Dendritic cell treated with granulocyte-macrophage colony-stimulating factor and Interleukin-4, amounts not matched to agents 40 ng/mL and 50 ng/mL, for 4 days (primary cell): ENCODE data around the gene CDKN2B-AS1.

Experiments used
- H3K27ac Mint-ChIP-seq: one replicate; pipeline ENCODE4 v1.8.0; 2022; ENCODE audit warnings: mild to moderate bottlenecking, mixed read lengths
- H3K27me3 Mint-ChIP-seq: one replicate; pipeline ENCODE4 v1.8.0; 2022; ENCODE audit warnings: mild to moderate bottlenecking, mixed read lengths
- H3K36me3 Mint-ChIP-seq: one replicate; pipeline ENCODE4 v1.8.0; 2022; ENCODE audit warnings: low read depth, mixed read lengths
- H3K4me1 Mint-ChIP-seq: one replicate; pipeline ENCODE4 v1.8.0; 2022; ENCODE audit warnings: low read depth, mixed read lengths
- H3K4me3 Mint-ChIP-seq: one replicate; pipeline ENCODE4 v1.8.0; 2022; ENCODE audit warnings: mild to moderate bottlenecking, moderate library complexity, mixed read lengths
- H3K9me3 Mint-ChIP-seq: one replicate; pipeline ENCODE4 v1.8.0; 2022; ENCODE audit warnings: mixed read lengths
- intact Hi-C: fragments of 100-400 bp; cut with micrococcal nuclease; formaldehyde crosslinking; loops from one replicate; pipeline ENCODE4 v1.15.0; 2022

CDKN2B-AS1 gene

DNA sequence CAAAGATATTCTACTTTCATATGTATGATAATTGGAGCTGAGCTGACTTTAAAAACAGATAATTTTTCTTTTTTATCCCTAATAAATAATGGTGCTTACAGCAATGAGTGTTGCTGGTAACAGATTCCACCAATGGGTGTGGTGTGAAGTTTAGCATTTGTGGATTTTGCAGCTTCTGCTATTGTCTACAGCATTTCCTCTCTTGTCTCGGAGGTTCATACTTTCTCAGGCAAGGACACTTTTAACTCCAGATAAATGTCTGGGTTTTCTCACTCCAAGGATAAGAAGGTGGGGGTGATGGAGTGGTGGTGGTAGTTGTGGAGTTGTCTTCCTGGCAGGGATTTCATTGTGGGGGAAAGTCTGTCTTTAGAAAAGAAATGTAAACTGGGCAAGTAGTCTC is 134.5 kb downstream of the CDKN2B-AS1 start:
- peaks cover 39% of the 10 kb centered on the region for H3K27me3 Mint-ChIP-seq
- H3K4me1 Mint-ChIP-seq, result peaks cover 7% of the 10 kb centered on the region
- no peaks in the 10 kb centered on the region for H3K36me3 Mint-ChIP-seq
- no peak overlapping the region for H3K27ac Mint-ChIP-seq
- no peak overlapping the region for H3K4me3 Mint-ChIP-seq
- intact Hi-C loops, result loop anchor here (5.0 kb wide), 1 partner anchor 98 kb away; no protein-coding TSS in a partner anchor
- H3K9me3 Mint-ChIP-seq, result no peaks in the 10 kb centered on the region

DNA sequence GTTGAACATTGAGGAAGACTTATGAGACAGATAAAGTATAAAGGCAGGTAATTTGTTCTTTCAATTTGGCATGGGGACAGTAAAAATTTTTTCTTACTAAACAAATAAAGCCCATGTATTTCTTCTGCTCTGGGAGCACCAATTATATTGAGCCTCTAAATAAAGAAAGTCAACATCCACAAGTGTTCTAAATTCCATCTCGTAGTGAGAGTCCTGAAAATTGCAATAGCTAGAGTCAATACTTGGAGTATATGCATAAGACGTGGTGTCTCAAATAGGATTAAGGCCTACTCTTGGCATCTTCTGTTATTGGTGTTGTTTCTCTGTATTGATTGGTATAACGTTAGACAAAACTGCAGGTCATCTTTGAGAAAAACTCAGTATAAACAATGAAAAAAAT is 135.0 kb downstream of the CDKN2B-AS1 start:
- Mint-ChIP-seq H3K9me3 (no peaks in the 10 kb centered on the region), H3K27ac (no peak overlapping the region), H3K4me3 (no peak overlapping the region), H3K36me3 (no peaks in the 10 kb centered on the region), H3K27me3 (peaks cover 42% of the 10 kb centered on the region), H3K4me1 (peaks cover 7% of the 10 kb centered on the region)
- intact Hi-C loops, result loop anchor here (5.0 kb wide), 1 partner anchor 98 kb away; no protein-coding TSS in a partner anchor

DNA sequence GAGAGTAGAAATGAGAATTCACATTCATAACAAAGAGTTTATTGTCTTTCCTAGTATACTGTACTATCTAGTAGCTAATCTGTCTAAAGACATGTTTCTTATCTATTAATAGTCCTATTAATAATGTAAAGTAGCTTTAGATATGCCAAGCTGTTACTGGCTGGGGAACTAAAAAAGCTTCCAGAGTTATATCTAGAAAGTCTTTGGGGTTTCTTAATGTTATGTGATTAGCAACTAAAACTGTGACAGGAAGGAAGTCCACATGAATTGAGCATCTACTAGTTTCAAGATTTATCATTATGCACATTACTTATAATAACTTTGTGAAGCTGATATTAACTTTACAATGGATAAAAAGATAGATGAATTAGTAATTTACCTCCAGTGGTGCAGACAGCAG is 137.2 kb downstream of the CDKN2B-AS1 start:
- H3K36me3 Mint-ChIP-seq, result no peaks in the 10 kb centered on the region
- H3K27ac Mint-ChIP-seq, result no peak overlapping the region
- peaks cover 12% of the 10 kb centered on the region for H3K4me1 Mint-ChIP-seq
- H3K4me3 Mint-ChIP-seq, result no peak overlapping the region
- H3K9me3 Mint-ChIP-seq, result no peaks in the 10 kb centered on the region
- peaks cover 42% of the 10 kb centered on the region for H3K27me3 Mint-ChIP-seq
- intact Hi-C loops, result no loop called here

DNA sequence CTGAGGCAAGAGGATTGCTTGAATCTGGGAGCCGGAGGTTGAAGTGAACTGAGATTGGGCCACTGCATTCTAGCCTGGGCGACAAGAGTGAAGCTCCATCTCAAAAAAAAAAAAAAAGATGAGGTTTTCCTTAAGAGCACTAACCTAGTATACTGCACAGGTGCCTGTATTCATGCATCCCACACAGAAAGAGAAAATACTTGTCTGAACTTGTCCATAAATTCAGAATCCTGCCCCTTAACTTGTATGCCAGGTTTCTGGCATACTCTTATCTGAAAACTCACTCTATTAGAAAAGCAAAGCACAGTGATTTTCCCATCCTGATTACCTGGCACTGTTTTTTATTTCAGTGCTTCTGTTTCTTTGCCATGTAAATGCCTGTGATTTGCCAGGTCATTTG is 139.8 kb downstream of the CDKN2B-AS1 start:
- Mint-ChIP-seq H3K9me3 (no peaks in the 10 kb centered on the region), H3K36me3 (no peaks in the 10 kb centered on the region), H3K4me3 (no peak overlapping the region), H3K27ac (no peak overlapping the region), H3K27me3 (peaks cover 41% of the 10 kb centered on the region), H3K4me1 (peaks cover 8% of the 10 kb centered on the region)
- intact Hi-C loops, result no loop called here

DNA sequence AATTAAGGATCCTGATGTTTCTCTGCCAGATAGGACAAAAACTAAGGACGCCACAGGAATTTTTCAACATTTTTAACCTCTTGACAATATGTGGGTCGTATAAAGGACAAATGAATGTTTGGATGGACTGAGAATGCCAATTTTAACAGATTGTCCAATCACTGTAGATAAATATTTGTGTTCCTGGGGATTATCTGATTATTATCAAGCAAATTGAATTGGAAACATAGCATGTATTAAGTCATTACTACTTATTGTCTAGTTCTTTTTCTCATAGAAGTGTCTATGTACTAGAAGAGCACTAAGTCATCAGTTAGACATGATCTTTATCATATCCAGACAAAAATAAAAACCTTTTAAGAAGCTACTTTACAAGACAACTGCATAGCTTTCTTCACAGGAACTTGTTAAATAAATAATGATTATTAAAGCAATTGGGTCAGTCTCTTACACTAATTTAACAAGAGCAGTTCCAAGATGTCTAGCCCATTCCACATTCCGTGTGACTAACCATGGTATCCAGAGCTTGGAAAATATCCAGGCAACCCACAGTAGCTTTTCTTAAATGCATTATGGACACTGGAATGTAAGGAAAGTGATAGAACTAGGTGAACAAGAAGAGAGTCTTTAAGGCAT is 142.0 kb downstream of the CDKN2B-AS1 start:
- Mint-ChIP-seq H3K4me3 (no peak overlapping the region), H3K27me3 (peaks cover 38% of the 10 kb centered on the region), H3K9me3 (no peaks in the 10 kb centered on the region), H3K4me1 (peaks cover 5% of the 10 kb centered on the region), H3K27ac (no peak overlapping the region), H3K36me3 (no peaks in the 10 kb centered on the region)
- intact Hi-C loops, result no loop called here

- intact Hi-C loops, result no loop called here
Observed at GRCh38 chr9:22138956-22139660, 144.5 kb downstream of the CDKN2B-AS1 start.

GRCh38 chr9:22141908-22142307 is 147.3 kb downstream of the CDKN2B-AS1 start:
- H3K27ac Mint-ChIP-seq, result no peak overlapping the region
- H3K27me3 Mint-ChIP-seq, result peaks cover 26% of the 10 kb centered on the region
- H3K9me3 Mint-ChIP-seq, result no peaks in the 10 kb centered on the region
- H3K36me3 Mint-ChIP-seq, result no peaks in the 10 kb centered on the region
- H3K4me1 Mint-ChIP-seq, result peaks cover 10% of the 10 kb centered on the region
- intact Hi-C loops, result loop anchor here (10.0 kb wide), 1 partner anchor 53 kb away; no protein-coding TSS in a partner anchor
- no peak overlapping the region for H3K4me3 Mint-ChIP-seq

More at GRCh38 chr9:22138956-22139660, 144.5 kb downstream of the CDKN2B-AS1 start:
- no peak overlapping the region for H3K4me3 Mint-ChIP-seq
- peaks cover 10% of the 10 kb centered on the region for H3K4me1 Mint-ChIP-seq
- no peak overlapping the region for H3K27ac Mint-ChIP-seq
- peaks cover 35% of the 10 kb centered on the region for H3K27me3 Mint-ChIP-seq
- H3K9me3 Mint-ChIP-seq, result no peaks in the 10 kb centered on the region
- H3K36me3 Mint-ChIP-seq, result no peaks in the 10 kb centered on the region

GRCh38 chr9:22142671-22143070 is 148.1 kb downstream of the CDKN2B-AS1 start:
- H3K36me3 Mint-ChIP-seq, result no peaks in the 10 kb centered on the region
- no peak overlapping the region for H3K27ac Mint-ChIP-seq
- no peaks in the 10 kb centered on the region for H3K9me3 Mint-ChIP-seq
- H3K4me1 Mint-ChIP-seq, result peaks cover 10% of the 10 kb centered on the region
- intact Hi-C loops, result loop anchor here (10.0 kb wide), 1 partner anchor 52 kb away; no protein-coding TSS in a partner anchor
- peaks cover 27% of the 10 kb centered on the region for H3K27me3 Mint-ChIP-seq
- no peak overlapping the region for H3K4me3 Mint-ChIP-seq

- peaks cover 30% of the 10 kb centered on the region for H3K27me3 Mint-ChIP-seq
- no peak overlapping the region for H3K4me3 Mint-ChIP-seq
- H3K36me3 Mint-ChIP-seq, result no peaks in the 10 kb centered on the region
- intact Hi-C loops, result loop anchor here (10.0 kb wide), 1 partner anchor 51 kb away; no protein-coding TSS in a partner anchor
- H3K9me3 Mint-ChIP-seq, result no peaks in the 10 kb centered on the region
- H3K27ac Mint-ChIP-seq, result no peak overlapping the region
- peaks cover 10% of the 10 kb centered on the region for H3K4me1 Mint-ChIP-seq
Observed at GRCh38 chr9:22143799-22144625, 149.4 kb downstream of the CDKN2B-AS1 start.

DNA sequence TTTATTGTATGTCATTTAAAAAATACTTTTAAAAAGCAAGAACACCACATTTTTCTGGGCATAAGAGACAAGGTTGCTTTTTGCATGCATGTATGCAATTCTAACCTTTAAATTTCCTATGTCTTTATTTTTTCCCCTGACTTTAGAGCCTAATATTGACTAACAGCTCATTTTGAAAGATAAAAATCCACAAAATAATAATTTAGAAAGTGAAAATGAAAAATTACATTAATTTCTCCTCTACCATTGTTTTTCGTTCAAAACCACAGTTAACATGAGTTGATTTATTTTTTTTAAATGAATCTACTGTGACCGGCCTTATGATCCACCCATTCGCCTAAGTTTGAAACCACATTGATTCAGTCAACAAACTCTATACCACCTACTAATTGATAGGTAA is 152.0 kb downstream of the CDKN2B-AS1 start:
- intact Hi-C loops, result loop anchor here (10.0 kb wide), 1 partner anchor 48 kb away; no protein-coding TSS in a partner anchor
- Mint-ChIP-seq H3K36me3 (no peaks in the 10 kb centered on the region), H3K27me3 (peaks cover 38% of the 10 kb centered on the region), H3K4me3 (no peak overlapping the region), H3K27ac (no peak overlapping the region), H3K4me1 (peaks cover 18% of the 10 kb centered on the region), H3K9me3 (no peaks in the 10 kb centered on the region)

DNA sequence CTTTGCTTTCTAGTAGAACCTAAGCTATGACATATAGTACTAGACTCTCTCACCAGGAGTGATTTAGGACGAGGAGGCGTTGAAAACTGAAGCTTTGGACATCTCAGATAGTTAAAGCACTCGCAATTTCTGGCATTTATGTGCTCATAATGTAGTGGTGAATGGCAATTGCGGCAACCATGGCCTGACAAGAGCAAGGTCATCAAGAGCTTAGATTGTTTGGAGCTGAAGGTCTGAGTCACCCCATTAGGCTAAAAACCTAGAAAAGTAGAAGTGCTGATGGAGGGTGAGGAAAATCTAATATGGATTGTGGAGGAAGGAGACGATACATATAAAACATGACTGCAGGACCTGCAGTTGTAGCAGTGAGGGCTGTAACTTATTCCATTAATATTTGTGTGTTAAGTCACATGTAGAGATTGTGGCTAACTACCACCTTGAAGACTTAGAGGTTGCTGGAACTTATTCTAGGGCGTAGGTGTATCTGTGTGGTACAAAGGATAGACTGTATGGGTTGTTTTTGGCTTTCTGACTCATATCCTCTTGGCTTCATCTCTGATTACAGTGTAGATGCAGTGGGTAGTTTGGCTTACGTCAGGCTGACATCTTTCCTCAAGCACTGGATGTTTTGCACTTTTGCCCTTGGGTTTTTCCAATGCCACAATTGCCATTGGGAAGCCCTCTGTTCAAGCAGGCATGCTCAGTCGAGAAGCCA is 153.4 kb downstream of the CDKN2B-AS1 start:
- peaks cover 37% of the 10 kb centered on the region for H3K27me3 Mint-ChIP-seq
- no peak overlapping the region for H3K27ac Mint-ChIP-seq
- intact Hi-C loops, result loop anchor here (10.0 kb wide), 1 partner anchor 47 kb away; no protein-coding TSS in a partner anchor
- no peaks in the 10 kb centered on the region for H3K36me3 Mint-ChIP-seq
- peaks cover 18% of the 10 kb centered on the region for H3K4me1 Mint-ChIP-seq
- H3K4me3 Mint-ChIP-seq, result no peak overlapping the region
- no peaks in the 10 kb centered on the region for H3K9me3 Mint-ChIP-seq

GRCh38 chr9:22148528-22148875 is 153.9 kb downstream of the CDKN2B-AS1 start:
- H3K4me3 Mint-ChIP-seq, result no peak overlapping the region
- H3K27ac Mint-ChIP-seq, result no peak overlapping the region
- no peaks in the 10 kb centered on the region for H3K9me3 Mint-ChIP-seq
- intact Hi-C loops, result loop anchor here (10.0 kb wide), 1 partner anchor 46 kb away; no protein-coding TSS in a partner anchor
- H3K27me3 Mint-ChIP-seq, result peaks cover 39% of the 10 kb centered on the region
- no peaks in the 10 kb centered on the region for H3K36me3 Mint-ChIP-seq
- peaks cover 18% of the 10 kb centered on the region for H3K4me1 Mint-ChIP-seq

- Mint-ChIP-seq H3K4me3 (no peak overlapping the region), H3K27ac (no peak overlapping the region), H3K36me3 (no peaks in the 10 kb centered on the region), H3K27me3 (peaks cover 42% of the 10 kb centered on the region), H3K4me1 (peaks cover 14% of the 10 kb centered on the region), H3K9me3 (no peaks in the 10 kb centered on the region)
- intact Hi-C loops, result loop anchor here (10.0 kb wide), 1 partner anchor 46 kb away; no protein-coding TSS in a partner anchor
Observed at GRCh38 chr9:22148876-22149637, 154.5 kb downstream of the CDKN2B-AS1 start.
